ENCODE results near the gene C14orf39. TPM values are rescaled to one million over a fixed set of nuclear protein-coding genes. Genes with fewer than 3 reads are reported as not detected.
A peak's percentile ranks its signal among the peaks of the same experiment; 100 is the strongest.

Gene C14orf39
- not detected for total RNA-seq

GRCh38 chr14:60485598-60486251, at the start of gene C14orf39:
Gene C14orf39 (minus strand): TSS chr14:60486063. CDS start chr14:60485078, 985 bp downstream.
- H3K4me1 ChIP-seq: peaks cover 0 to 11% of the 10 kb centered on the region in 2 donors
- peaks cover 14 to 29% of the 10 kb centered on the region in 2 donors for H3K27me3 ChIP-seq
- H3K9me3 ChIP-seq: peaks cover 0 to 15% of the 10 kb centered on the region in 2 donors
- peak within 1 kb of the TSS in 1 of 2 donors; percentile 27 for H3K4me3 ChIP-seq
- no peak for DNase-seq (ENCODE audit: low spot score)
- no peaks in the 10 kb centered on the region for H3K36me3 ChIP-seq
- no peak for TF ChIP-seq CTCF (IDR thresholded peaks at IDR 0.05)
- H3K27ac ChIP-seq: no peak within 1 kb of the TSS

GRCh38 chr14:60532442-60532841, 46.6 kb upstream of the C14orf39 start:
- no peak for TF ChIP-seq CTCF (IDR thresholded peaks at IDR 0.05)
- H3K36me3 ChIP-seq: no peaks in the 10 kb centered on the region
- H3K27me3 ChIP-seq: no peaks in the 10 kb centered on the region
- H3K27ac ChIP-seq: no peak overlapping the region
- no peak for DNase-seq (ENCODE audit: low spot score)
- H3K4me3 ChIP-seq: no peak overlapping the region
- H3K9me3 ChIP-seq: peaks cover 0 to 2% of the 10 kb centered on the region in 2 donors
- no peaks in the 10 kb centered on the region for H3K4me1 ChIP-seq

- peaks cover 0 to 9% of the 10 kb centered on the region in 2 donors for H3K9me3 ChIP-seq
- H3K27me3 ChIP-seq: peaks cover 14 to 45% of the 10 kb centered on the region in 2 donors
- no peaks in the 10 kb centered on the region for H3K36me3 ChIP-seq
- no peak for DNase-seq (ENCODE audit: low spot score)
- H3K4me3 ChIP-seq: peak overlapping the region in 1 of 2 donors; percentile 42
- H3K4me1 ChIP-seq: peaks cover 0 to 22% of the 10 kb centered on the region in 2 donors
- TF ChIP-seq CTCF (IDR thresholded peaks at IDR 0.05): no peak
- H3K27ac ChIP-seq: no peak overlapping the region
Observed at GRCh38 chr14:60515511-60516289, 29.8 kb upstream of the C14orf39 start.

- peaks cover 22 to 52% of the 10 kb centered on the region in 2 donors for H3K27me3 ChIP-seq
- H3K36me3 ChIP-seq: no peaks in the 10 kb centered on the region
- DNase-seq (ENCODE audit: low spot score): no peak
Observed at GRCh38 chr14:60514741-60515491, 29.1 kb upstream of the C14orf39 start.

More at GRCh38 chr14:60514741-60515491, 29.1 kb upstream of the C14orf39 start:
- Histone ChIP-seq H3K4me1 (peaks cover 0 to 30% of the 10 kb centered on the region in 2 donors), H3K27ac (no peak overlapping the region), H3K4me3 (peak overlapping the region; percentile 19 to 42), H3K9me3 (peaks cover 0 to 9% of the 10 kb centered on the region in 2 donors)
- TF ChIP-seq CTCF (IDR thresholded peaks at IDR 0.05): peak in 1 of 2 donors; percentile 36

All from right atrium auricular region (tissue), 2 donors.